ENCODE results near the gene MACROD1. TPM values are rescaled to one million over a fixed set of nuclear protein-coding genes. Genes with fewer than 3 reads are reported as not detected.

MACROD1 gene
- total and polyA plus RNA-seq, 2 donors (not counting 1 experiment from before 2014, with no cell fraction given): 2.7 to 8.6 TPM

DNA sequence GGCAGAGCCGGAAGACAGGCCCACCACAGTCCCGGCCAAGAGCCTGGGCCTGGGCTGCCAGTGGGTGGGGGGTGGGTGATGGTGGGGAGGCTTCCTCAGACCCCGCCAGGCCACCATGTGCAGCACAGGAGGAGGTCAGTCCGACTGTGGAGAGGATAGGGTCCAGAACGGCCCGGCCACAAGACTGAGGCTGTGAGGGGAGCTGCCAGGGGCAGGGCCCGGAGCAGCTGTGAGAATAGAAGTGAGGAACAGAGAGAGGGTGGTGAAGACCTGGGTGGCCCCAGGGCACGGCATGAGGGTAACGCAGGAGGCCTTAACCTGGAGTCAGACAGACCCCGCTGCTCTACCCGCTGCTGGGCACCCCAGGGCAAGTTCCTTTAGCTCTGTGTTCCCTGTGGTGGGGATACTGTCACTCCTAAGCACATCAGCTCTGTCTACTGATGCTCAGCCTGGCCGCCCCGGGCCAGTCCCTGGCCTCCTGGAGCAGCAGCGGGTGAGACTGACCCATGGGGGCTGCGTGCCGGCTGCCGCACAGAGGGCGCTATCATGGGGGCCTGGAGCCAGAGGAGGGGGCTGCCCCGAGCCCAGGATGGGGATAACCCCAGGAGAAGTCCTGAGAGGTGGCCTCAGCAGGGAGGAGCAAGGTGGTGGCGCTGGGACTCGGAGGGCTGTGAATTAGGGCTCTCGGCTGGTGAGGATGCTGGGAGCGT, 42.3 kb upstream of the MACROD1 start:
- DNase-seq (no peak), ATAC-seq (ENCODE audit: low read depth) (no peak)
- 67% methylated on average over 21 of the region's 23 CpGs for WGBS (ENCODE audit: insufficient coverage)
- Histone ChIP-seq H3K4me1 (ENCODE audit: control insufficient read depth in 2 of 2, insufficient read depth in 2 of 2, low read length in 2 of 2) (peaks cover 30 to 58% of the 10 kb centered on the region in 2 donors), H3K4me2 (replicated peaks; ENCODE audit: low read depth, low read length, poor library complexity, severe bottlenecking) (peak overlapping the region; percentile 99), H3K9ac (ENCODE audit: low read length) (peak overlapping the region; percentile 93), H3K4me3 (ENCODE audit: control extremely low read depth in 1 of 5, extremely low read depth in 1 of 5, insufficient read depth in 1 of 5, low read depth in 2 of 5, low read length in 4 of 5) (peak overlapping the region in 4 of 5 experiments; percentile 72 to 95 (median 85)), H4K20me1 (ENCODE audit: control insufficient read depth, insufficient read depth, low read length, poor library complexity, severe bottlenecking) (peaks cover 37% of the 10 kb centered on the region), H2AFZ (ENCODE audit: insufficient read depth, low read depth, low read length, poor library complexity, severe bottlenecking) (peak overlapping the region; percentile 74), H3K27ac (ENCODE audit: low read length in 2 of 2) (peak overlapping the region; percentile 73 to 90), H3K79me2 (ENCODE audit: control insufficient read depth, insufficient read depth, low read length) (peaks cover 37% of the 10 kb centered on the region), H3K36me3 (replicated peaks in 1 of 2; ENCODE audit: control extremely low read depth in 1 of 2, control insufficient read depth in 1 of 2, extremely low read depth in 1 of 2, insufficient read depth in 2 of 2, low read length in 1 of 2) (peaks cover 0 to 41% of the 10 kb centered on the region in 2 experiments), H3K9me3 (ENCODE audit: control extremely low read depth in 1 of 3, control insufficient read depth in 2 of 3, insufficient read depth in 1 of 3, low read length in 2 of 3) (no peaks in the 10 kb centered on the region), H3K27me3 (replicated peaks in 1 of 4; ENCODE audit: control extremely low read depth in 1 of 4, control insufficient read depth in 3 of 4, insufficient read depth in 4 of 4, low read length in 3 of 4) (no peaks in the 10 kb centered on the region)
- no peak for TF ChIP-seq EZH2 (IDR thresholded peaks at IDR 0.05; ENCODE audit: borderline replicate concordance, insufficient read depth, low read depth, low read length, poor library complexity, severe bottlenecking)
- TF ChIP-seq, protein P1, sequence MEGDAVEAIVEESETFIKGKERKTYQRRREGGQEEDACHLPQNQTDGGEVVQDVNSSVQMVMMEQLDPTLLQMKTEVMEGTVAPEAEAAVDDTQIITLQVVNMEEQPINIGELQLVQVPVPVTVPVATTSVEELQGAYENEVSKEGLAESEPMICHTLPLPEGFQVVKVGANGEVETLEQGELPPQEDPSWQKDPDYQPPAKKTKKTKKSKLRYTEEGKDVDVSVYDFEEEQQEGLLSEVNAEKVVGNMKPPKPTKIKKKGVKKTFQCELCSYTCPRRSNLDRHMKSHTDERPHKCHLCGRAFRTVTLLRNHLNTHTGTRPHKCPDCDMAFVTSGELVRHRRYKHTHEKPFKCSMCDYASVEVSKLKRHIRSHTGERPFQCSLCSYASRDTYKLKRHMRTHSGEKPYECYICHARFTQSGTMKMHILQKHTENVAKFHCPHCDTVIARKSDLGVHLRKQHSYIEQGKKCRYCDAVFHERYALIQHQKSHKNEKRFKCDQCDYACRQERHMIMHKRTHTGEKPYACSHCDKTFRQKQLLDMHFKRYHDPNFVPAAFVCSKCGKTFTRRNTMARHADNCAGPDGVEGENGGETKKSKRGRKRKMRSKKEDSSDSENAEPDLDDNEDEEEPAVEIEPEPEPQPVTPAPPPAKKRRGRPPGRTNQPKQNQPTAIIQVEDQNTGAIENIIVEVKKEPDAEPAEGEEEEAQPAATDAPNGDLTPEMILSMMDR (IDR thresholded peaks at IDR 0.05): no peak
- CTCF ChIA-PET: interaction anchor here (0.6 to 10.3 kb wide), 12 partner anchors 8 to 1322 kb away, joined by 3 to 243 read pairs (median 17); partner anchors contain the start of genes CATSPERZ, ESRRA, NUDT22 and PLCB3
- Mint-ChIP-seq H3K9me3 (ENCODE audit: insufficient read depth) (no peaks in the 10 kb centered on the region), H3K4me3 (peak overlapping the region; percentile 90), H3K4me1 (peaks cover 57% of the 10 kb centered on the region), H3K27ac (peak overlapping the region; percentile 96), H3K27me3 (no peaks in the 10 kb centered on the region)
- intact Hi-C loops (cut with micrococcal nuclease): loop anchor here (10.0 kb wide), 1 partner anchor 447 kb away; no protein-coding TSS in a partner anchor
- POLR2A ChIA-PET: interaction anchor here (0.5 to 4.8 kb wide), 16 partner anchors 8 to 1543 kb away, joined by 3 to 78 read pairs (median 6); partner anchors contain the start of genes BAD, C11orf98, DNAJC4 and FKBP2

Measured in B cell (primary cell).